Testis (tissue), 3 donors: ENCODE measurements around the gene KLHL25. TPM values are rescaled to one million over a fixed set of nuclear protein-coding genes. Genes with fewer than 3 reads are reported as not detected.

Experiments
- DNase-seq: peaks from one replicate; pipeline ENCODE4 v3.0.0-alpha.2; 2019
- H3K27ac ChIP-seq, 2 donors: fragments of 200-600 bp; sonication (generic); one replicate each; pipeline ENCODE4 v1.5.1; 2019
- H3K27me3 ChIP-seq: fragments of 200-600 bp; sonication (generic); one replicate; pipeline ENCODE4 v1.5.1; 2019
- H3K36me3 ChIP-seq: fragments of 200-600 bp; sonication (generic); one replicate; pipeline ENCODE4 v1.5.1; 2017; ENCODE audit warnings: low read depth; ENCODE audit errors: missing control alignments
- H3K4me1 ChIP-seq: fragments of 200-600 bp; sonication (generic); one replicate; pipeline ENCODE4 v1.5.1; 2019
- H3K4me3 ChIP-seq, 2 donors: fragments of 200-600 bp; sonication (generic); one replicate each; pipeline ENCODE4 v1.5.1; 2017 to 2019
- H3K9me3 ChIP-seq: fragments of 200-600 bp; sonication (generic); one replicate; pipeline ENCODE4 v1.5.1; 2017
- CTCF ChIP-seq, 3 experiments: fragments of 450-650 bp in 2 of 3; fragments of 200-600 bp in 1 of 3; sonication (generic) in 1 of 3; IDR thresholded peaks; one replicate each; pipeline ENCODE4 v1.5.1; 2016 to 2019; ENCODE audit warnings: antibody characterized with exemption in 3 of 3, mild to moderate bottlenecking in 2 of 3, moderate library complexity in 1 of 3
- POLR2A ChIP-seq: fragments of 450-650 bp; IDR thresholded peaks from one replicate; pipeline ENCODE4 v1.6.1; 2017; ENCODE audit warnings: antibody characterized with exemption, mild to moderate bottlenecking, moderate library complexity
- WGBS, 2 donors: methylation state at CpG; one replicate each; pipeline ENCODE4 v1.1.5; 2018; 5-methylcytosine and 5-hydroxymethylcytosine counted together
- intact Hi-C: fragments of 100-400 bp; cut with DNase I; formaldehyde crosslinking; loops from one replicate; pipeline ENCODE4 v1.15.1; 2023; ENCODE audit warnings: low total_unique reads
- polyA plus RNA-seq: library from polyadenylated mRNA; stranded (reverse); fragments of 350-450 nt; fragmentation: Illumina TruSeq; extraction: RNeasy Lipid Tissue Mini Kit (QIAGEN cat#74804); gene quantifications from one replicate; pipeline ENCODE4 v1.2.3, GENCODE V29; 2014; ENCODE audit warnings: low read depth, low replicate concordance; ENCODE audit not compliant: insufficient read depth
- total RNA-seq, 2 donors: library from RNA; depleted of rRNA; stranded (reverse); fragments of >200 nt; gene quantifications; one replicate each; pipeline ENCODE4 v1.2.3, GENCODE V29; 2016

Gene KLHL25
- total and polyA plus RNA-seq, 3 donors from 2014 or later, result 19.6 to 50.1 (median 42.6) TPM

- intact Hi-C loops, result no loop called here
- Histone ChIP-seq H3K36me3 (no peaks in the 10 kb centered on the region), H3K9me3 (no peaks in the 10 kb centered on the region), H3K4me3 (no peak overlapping the region), H3K4me1 (peaks cover 42% of the 10 kb centered on the region), H3K27ac (no peak overlapping the region), H3K27me3 (no peaks in the 10 kb centered on the region)
- no peak for TF ChIP-seq POLR2A
- TF ChIP-seq CTCF (IDR thresholded peaks at IDR 0.05), result no peak
- DNase-seq, result no peak
- 87 to 100% methylated on average over 4 to 7 of the region's 7 CpGs for WGBS, 2 donors
Measured at GRCh38 chr15:85789496-85789875, 5.2 kb downstream of the KLHL25 start.

GRCh38 chr15:85788771-85789495 is 5.8 kb downstream of the KLHL25 start:
- Histone ChIP-seq H3K36me3 (no peaks in the 10 kb centered on the region), H3K9me3 (no peaks in the 10 kb centered on the region), H3K27me3 (no peaks in the 10 kb centered on the region), H3K4me1 (peaks cover 42% of the 10 kb centered on the region), H3K27ac (no peak overlapping the region), H3K4me3 (no peak overlapping the region)
- WGBS, 2 donors, result 78 to 81% methylated on average over 12 of the region's 12 CpGs
- TF ChIP-seq CTCF (IDR thresholded peaks at IDR 0.05) (no peak), POLR2A (no peak)
- no peak for DNase-seq
- intact Hi-C loops, result no loop called here

- intact Hi-C loops, result no loop called here
- TF ChIP-seq CTCF (IDR thresholded peaks at IDR 0.05), result no peak
- TF ChIP-seq POLR2A, result no peak
- Histone ChIP-seq H3K9me3 (no peaks in the 10 kb centered on the region), H3K4me3 (no peak overlapping the region), H3K4me1 (peaks cover 40% of the 10 kb centered on the region), H3K27me3 (no peaks in the 10 kb centered on the region), H3K36me3 (no peaks in the 10 kb centered on the region), H3K27ac (peak overlapping the region; percentile 47 to 63)
- 78 to 79% methylated on average over 3 of the region's 3 CpGs for WGBS, 2 donors
- DNase-seq, result no peak
Measured at GRCh38 chr15:85786781-85787114, 8.0 kb downstream of the KLHL25 start.

- peak overlapping the region; percentile 47 to 63 for H3K27ac ChIP-seq
- peaks cover 46% of the 10 kb centered on the region for H3K4me1 ChIP-seq
- WGBS, 2 donors, result 40 to 45% methylated on average over 10 of the region's 10 CpGs
- H3K4me3 ChIP-seq, result no peak overlapping the region
- no peaks in the 10 kb centered on the region for H3K9me3 ChIP-seq
- no peaks in the 10 kb centered on the region for H3K36me3 ChIP-seq
- DNase-seq, result peak; percentile 76
- intact Hi-C loops, result no loop called here
- TF ChIP-seq CTCF (IDR thresholded peaks at IDR 0.05) (no peak), POLR2A (no peak)
- H3K27me3 ChIP-seq, result no peaks in the 10 kb centered on the region
Measured at GRCh38 chr15:85785887-85786780, 8.6 kb downstream of the KLHL25 start.
